ENCODE results near the gene FECH.

- TF ChIP-seq CTCF (IDR thresholded peaks at IDR 0.05) (no peak), POLR2A (IDR thresholded peaks at IDR 0.05) (no peak)
These were observed 11.6 kb downstream of the FECH start for GRCh38 chr18:57574866-57575265.
